ENCODE data around the gene LRRC8E. TPM values are rescaled to one million over a fixed set of nuclear protein-coding genes. Genes with fewer than 3 reads are reported as not detected.
A peak's percentile ranks its signal among the peaks of the same experiment; 100 is the strongest.

LRRC8E gene
- total and polyA plus RNA-seq, 4 donors: 1.8 to 3.3 (median 2.4) TPM; not detected in 1

- TF ChIP-seq REST (IDR thresholded peaks at IDR 0.05) (no peak), RXRA (IDR thresholded peaks at IDR 0.05) (no peak), FOXA2 (IDR thresholded peaks at IDR 0.05) (no peak), EGR1 (IDR thresholded peaks at IDR 0.05; ENCODE audit: low read depth in 2 of 2) (no peak), FOXA1 (IDR thresholded peaks at IDR 0.05) (no peak), CTCF (IDR thresholded peaks at IDR 0.05; ENCODE audit: low read depth, low read length, missing input control) (no peak), HNF4A (conservative IDR thresholded peaks at IDR 0.05) (no peak)
Measured at GRCh38 chr19:7915250-7916102, 27.2 kb downstream of the LRRC8E start (continued).

GRCh38 chr19:7916103-7916954, 28.0 kb downstream of the LRRC8E start:
- Histone ChIP-seq H3K36me3 (ENCODE audit: control insufficient read depth in 4 of 4, insufficient read depth in 3 of 4, low read depth in 1 of 4, low read length in 3 of 4) (peaks cover 0 to 12% (median 5%) of the 10 kb centered on the region in 4 donors), H3K27me3 (ENCODE audit: control insufficient read depth in 4 of 4, insufficient read depth in 4 of 4, low read length in 3 of 4) (no peaks in the 10 kb centered on the region), H3K9ac (ENCODE audit: low read depth in 1 of 2, low read length in 2 of 2) (no peak overlapping the region), H3K9me3 (ENCODE audit: control insufficient read depth in 4 of 4, low read length in 3 of 4) (no peaks in the 10 kb centered on the region), H3K27ac (ENCODE audit: low read depth in 1 of 2, low read length in 2 of 2) (no peak overlapping the region), H3K4me1 (ENCODE audit: control insufficient read depth in 4 of 4, insufficient read depth in 4 of 4, low read length in 3 of 4) (peaks cover 22 to 56% (median 33%) of the 10 kb centered on the region in 4 donors), H3K4me3 (ENCODE audit: low read depth in 1 of 3, low read length in 3 of 3) (peak overlapping the region in 1 of 3 donors; percentile 40)
- peak; percentile 52 for DNase-seq (ENCODE audit: low spot score)
- WGBS: under 1% methylated on average over 104 of the region's 104 CpGs
- TF ChIP-seq GABPA (IDR thresholded peaks at IDR 0.05 in 1 of 2, conservative IDR thresholded peaks at IDR 0.05 in 1 of 2) (no peak), RAD21 (IDR thresholded peaks at IDR 0.05) (no peak), FOXA2 (IDR thresholded peaks at IDR 0.05) (no peak), RXRA (IDR thresholded peaks at IDR 0.05) (no peak), SP1 (IDR thresholded peaks at IDR 0.05) (no peak), EGR1 (IDR thresholded peaks at IDR 0.05; ENCODE audit: low read depth in 2 of 2) (no peak), ZBTB33 (IDR thresholded peaks at IDR 0.05) (no peak), HNF4G (IDR thresholded peaks at IDR 0.05) (no peak), REST (IDR thresholded peaks at IDR 0.05) (no peak), JUND (IDR thresholded peaks at IDR 0.05) (no peak), MAX (IDR thresholded peaks at IDR 0.05) (no peak), HNF4A (conservative IDR thresholded peaks at IDR 0.05) (no peak), CTCF (IDR thresholded peaks at IDR 0.05; ENCODE audit: low read depth, low read length, missing input control) (no peak), ATF3 (IDR thresholded peaks at IDR 0.05) (no peak)
